GM18511 (cell line): ENCODE results near the gene PCED1B.
A peak's percentile ranks its signal among the peaks of the same experiment; 100 is the strongest.

Experiments used
- ATAC-seq: cut with Tn5 transposase; IDR thresholded peaks from one replicate; pipeline ENCODE4 v1.9.1; 2021; ENCODE audit warnings: mild to moderate bottlenecking, moderate library complexity; ENCODE audit not compliant: unreplicated experiment

The PCED1B gene

DNA sequence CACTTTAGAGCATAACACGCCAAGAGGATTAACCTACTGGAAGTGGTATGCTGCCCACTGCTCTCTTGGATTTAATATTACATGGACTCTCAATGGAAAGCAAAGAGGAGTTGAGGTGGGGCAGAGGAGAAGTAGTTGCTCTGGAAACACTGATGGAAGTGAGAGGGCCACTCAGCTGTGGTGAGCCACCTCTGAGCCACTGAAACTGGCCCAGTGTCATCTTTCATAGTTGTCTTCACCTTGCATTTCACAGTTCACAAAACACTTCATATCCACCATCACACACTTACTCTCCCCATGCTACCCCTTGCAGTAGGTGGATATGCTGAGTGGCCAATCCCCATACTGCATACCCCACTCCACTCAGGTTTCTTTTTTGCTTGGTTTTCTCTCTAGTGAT lies 12.2 kb upstream of the PCED1B start:
- no peak for ATAC-seq

DNA sequence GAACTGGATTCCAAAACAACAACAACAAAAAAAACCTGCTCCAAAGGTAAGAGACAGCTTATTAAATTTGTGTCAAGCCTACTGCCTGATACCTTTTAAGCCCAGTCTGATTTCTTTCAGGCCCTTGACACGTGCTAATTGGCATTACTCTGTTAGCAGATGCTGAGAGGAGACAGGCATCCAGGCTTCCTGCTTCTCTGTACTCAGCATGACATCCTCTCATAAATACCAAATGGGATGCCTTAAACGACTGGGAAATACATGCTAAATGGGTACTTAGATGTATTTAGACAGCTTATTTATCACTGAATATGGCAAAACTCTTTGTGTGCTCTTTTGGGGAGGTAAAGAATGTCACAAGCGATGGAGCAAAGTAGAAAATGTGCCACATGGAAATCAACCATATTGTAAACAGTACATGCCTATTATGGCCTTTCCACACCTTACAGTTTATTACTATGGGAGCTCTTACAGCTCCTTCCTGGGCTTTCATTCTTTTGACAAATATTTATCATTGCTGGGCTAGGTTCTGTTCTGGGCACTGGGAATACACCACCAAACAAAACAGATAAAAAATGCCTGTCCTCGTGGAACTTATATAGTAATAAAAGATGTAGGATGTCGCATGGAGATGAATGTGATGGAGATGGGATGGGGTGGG lies 11.5 kb upstream of the PCED1B start:
- ATAC-seq: no peak

- no peak for ATAC-seq
Observed at GRCh38 chr12:47068539-47068938, 10.9 kb upstream of the PCED1B start.

- no peak for ATAC-seq
Observed at GRCh38 chr12:47070310-47070709, 9.1 kb upstream of the PCED1B start.

DNA sequence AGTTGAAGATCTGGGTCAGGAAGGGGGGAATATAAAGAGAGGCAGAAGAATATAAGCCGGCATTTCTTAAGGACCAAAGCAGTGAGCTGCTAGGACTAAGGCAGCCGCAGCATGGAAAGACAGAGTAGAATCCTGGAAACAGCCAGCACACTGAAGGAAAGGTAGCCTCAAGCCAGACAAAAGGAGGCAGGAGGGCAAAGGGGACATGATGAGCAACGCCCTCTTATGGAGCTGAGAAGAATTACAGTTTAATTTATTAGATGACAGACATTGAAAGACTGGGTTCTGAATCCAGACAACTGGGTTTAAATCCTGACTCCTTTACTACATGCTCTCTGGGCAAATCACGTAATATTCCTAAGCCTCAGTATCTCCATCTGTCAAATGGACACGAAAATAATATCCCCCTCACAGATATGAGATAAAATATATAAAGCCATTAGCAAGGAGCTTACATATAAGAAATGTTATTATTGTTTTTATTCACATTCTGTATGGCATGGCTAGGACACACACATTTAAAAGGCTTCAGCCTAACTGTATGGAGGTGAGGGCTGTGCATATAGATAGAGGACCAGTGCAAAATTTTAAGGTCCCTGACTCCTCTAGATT lies 8.1 kb upstream of the PCED1B start:
- no peak for ATAC-seq

DNA sequence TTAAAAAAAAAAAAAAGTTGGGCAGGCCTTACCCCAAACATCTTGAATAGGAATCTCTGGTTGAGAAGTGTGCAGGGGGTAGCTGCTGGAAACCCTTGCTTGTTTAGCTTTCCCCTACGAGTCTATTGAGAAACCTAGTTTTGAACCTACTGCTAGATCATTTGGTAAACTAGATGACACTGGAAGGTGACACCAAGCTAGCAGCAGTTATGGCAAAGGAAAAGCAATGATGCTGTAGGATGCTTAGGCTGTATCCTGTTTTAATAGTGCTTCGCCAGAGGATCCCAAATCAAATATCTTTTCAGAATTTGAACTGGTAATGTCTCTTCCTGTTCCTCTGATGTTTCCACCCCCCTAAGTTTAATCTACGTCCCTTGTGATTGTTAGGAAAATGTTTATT lies 5.5 kb upstream of the PCED1B start:
- ATAC-seq: no peak

- no peak for ATAC-seq
Observed at GRCh38 chr12:47074757-47075156, 4.7 kb upstream of the PCED1B start.

- no peak for ATAC-seq
Observed at GRCh38 chr12:47075192-47076084, 4.0 kb upstream of the PCED1B start.

- ATAC-seq: no peak
Observed at GRCh38 chr12:47077206-47078085, 2.0 kb upstream of the PCED1B start.

- ATAC-seq: no peak
Observed at GRCh38 chr12:47078086-47078395, 1.4 kb upstream of the PCED1B start.

DNA sequence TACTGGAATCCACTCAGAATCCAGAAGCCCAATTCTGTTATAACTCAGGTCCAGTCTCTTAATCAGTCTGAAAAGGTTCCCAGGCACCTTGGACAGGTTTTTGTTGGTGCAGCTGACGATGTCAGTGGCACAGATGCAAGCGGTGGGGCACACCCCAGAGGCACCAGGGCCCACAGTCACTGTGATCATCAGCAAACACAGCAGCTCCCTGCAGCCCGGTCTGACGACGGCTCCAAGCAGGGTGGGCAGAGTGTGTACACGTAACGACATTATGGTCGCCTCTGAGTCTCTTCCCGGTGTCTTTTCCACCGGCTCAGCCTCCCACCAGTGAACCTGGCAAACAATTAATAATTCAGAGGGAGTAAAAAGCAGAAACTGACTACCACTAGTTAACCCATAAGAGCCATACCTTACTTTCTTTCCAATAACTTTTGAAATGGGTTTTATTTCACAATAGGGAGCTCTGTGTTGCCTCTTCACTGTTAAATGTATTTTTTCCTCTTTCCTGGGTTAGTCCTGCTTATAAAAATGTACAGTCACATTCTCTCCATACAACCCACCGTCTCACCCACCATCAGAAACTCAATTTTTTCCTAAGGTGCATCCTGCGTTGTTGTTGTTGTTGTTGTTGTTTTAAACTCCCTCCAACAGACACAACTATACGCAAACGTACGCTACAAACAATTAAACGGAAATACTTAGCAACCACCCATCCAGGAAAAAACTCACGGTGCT lies 521 bp upstream of the PCED1B start:
- ATAC-seq: no peak

DNA sequence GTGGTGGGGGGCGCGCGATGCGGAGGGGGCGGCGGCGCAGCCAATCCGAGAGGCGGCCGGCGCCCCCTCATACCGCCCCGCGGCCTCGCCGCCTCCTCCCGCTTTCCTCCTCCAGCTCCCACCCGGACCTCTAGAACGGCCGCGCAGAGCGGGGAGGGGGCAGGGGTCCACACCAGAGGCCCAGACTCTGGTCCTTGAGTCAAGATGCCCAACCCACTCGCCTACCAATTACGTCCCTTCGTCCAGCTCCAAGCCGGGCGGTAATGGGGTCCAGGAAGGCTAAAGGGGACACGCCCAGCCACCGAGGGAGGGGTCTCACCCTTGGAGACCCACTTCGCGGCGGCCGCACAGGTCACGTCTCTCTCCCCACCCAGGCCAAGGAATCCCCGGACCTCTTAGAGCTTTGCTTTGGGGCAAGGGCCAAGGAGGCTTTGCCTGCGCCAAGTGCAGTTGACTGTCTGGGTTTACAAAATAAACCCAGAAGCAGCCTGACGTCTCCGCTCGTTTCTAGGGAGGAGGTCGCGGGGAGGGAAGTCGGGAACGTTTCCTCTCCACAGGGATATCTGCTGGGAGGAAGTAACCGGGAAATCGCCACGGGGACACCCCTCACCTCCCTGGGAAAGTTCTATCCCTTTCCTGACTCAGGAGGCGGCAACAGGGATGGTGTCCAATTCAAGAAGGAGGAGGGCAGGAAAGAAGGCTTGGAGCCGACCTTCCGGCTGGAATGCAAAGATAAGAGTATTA lies 732 bp downstream of the PCED1B start:
- peak; percentile 40 for ATAC-seq

DNA sequence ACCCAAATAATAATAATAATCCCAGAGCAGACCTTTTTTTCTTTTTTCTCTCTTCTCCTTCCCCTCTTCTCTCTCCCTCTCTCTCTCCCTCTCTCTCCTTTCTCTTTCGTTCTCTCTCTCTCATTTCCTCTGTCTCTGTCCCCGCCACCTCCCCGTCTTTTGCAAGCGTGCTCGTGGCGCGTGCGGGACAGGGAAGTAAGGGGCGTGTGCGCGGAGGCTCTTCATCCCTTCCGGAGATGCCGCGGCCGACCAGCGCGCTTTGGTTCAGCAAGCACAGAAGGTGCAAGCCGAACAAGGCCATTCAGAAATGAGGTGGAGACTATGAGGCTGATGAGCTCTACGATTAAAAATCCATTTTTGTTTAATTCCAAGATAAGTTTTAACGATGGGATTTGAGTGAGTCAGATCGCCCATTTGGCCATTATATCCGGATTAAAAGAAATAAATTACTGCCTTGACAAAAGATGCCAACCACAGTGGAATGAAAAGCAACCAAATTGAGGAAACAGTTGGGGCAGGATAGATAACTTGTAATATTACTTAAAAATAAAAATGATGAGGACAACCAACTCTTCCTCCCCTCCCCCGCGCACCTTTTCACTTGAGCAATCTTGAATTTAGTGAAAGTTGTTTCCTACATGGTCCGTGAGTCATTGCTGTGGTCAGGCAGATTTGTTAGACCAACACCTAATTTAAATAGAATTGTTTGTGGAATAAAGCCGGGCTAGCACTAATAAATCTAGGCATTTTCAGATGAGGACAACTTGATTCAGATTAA lies 1.5 kb downstream of the PCED1B start:
- peak; percentile 29 for ATAC-seq

DNA sequence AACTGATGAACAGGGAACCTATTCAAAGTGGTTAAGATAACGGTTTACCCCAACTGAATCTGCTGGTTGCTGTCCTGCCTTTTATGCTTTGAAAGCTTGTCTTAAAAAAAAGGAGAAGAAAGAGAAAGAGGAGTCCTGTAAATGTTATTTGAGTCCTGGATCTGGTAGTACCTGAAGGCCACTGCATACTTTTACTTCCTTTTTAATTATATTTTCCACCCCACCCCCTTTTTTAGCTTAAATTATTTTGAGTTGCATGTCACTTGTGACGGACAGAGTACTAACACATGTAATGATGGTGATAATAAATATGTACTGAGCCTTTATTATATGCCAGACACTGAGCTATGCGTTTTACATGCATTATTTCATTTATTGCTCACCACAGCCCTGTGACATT lies 2.9 kb downstream of the PCED1B start:
- no peak for ATAC-seq

DNA sequence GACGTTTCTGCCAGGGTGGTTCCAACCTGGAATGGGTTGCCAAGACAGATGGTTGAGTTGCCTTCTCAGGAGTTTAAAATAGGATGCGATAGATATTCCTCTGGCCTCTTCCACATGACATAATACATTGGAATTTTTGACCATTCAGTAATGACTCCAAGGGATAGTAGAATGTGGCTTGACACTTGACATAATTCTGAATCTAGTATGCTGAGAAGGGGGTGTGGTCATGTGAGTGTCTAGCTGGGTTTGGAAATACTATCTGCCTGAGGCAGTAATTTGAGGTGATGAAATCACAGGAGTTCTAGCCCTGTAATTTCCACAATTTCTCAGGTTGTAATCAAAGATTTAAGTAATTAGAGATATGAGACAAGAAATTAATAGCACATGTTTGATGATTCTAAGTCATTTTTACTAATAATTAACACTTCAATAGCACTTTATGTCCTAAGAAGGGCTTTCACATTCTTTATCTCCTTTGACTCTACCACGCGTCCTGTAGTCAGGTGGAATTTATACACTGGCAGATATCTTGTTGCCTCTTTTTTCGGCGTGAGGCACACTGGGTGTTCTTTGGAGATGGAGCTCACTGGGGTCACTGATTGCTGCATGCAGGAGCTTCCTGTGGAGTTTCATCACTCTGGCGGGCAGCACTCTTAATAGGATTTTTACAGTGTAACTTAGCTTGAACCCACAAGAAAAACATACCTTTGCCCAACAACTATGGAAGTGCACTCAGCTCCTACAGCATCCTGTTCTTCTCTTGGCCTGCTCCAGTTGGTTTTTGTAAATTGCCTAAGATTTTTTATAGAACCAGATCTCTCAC lies 3.6 kb downstream of the PCED1B start:
- ATAC-seq: no peak

- no peak for ATAC-seq
Observed at GRCh38 chr12:47084172-47084571, 4.8 kb downstream of the PCED1B start.

DNA sequence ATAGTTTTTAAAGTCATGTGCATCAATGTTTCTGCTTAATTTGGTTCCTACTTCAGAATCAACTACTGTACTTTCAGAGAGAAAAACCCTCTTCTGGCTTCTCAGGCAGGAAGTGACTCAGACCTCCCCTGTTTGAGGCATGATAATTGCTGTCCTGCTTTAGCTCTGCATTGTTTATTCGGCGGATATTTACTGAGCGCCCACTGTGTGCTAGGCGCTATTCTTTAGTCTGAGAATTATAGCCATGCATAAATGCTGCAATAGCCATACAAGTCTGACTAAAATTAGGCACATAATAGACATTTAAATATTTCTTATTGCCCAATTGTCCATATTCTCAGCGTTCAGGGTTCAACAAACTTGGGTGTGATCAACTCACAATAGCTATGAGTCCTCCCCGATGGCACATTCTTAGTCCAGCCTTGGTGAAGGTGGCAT lies 6.4 kb downstream of the PCED1B start:
- ATAC-seq: no peak

DNA sequence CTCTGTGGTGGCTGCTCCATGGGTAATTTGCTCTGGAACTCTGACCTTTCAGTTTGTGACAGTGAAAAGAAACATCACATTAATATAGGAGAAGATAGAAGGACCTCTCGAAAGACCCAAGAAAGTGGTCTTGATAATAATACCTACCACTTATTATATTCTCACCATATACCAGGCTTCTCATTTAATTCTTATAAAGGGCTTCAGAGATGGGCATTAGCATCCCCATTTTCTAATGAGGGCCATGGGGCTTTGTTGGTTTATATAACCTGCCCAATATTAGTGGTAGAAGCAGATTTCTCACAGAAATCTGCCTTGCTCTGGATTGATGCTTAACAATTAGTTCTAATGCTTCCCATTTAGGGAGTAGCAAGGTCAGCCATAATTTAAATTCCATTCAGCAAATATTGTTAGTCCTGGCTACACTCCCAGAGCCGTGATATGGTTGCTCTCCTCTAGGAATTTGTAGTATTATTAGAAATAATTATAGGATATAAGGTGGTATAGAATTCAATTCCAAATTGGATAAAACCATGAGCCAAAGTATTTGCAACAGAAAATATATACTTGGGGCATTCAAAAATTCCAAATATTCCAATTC lies 7.8 kb downstream of the PCED1B start:
- ATAC-seq: no peak
